ENCODE data around the gene TOMM40.

DNA sequence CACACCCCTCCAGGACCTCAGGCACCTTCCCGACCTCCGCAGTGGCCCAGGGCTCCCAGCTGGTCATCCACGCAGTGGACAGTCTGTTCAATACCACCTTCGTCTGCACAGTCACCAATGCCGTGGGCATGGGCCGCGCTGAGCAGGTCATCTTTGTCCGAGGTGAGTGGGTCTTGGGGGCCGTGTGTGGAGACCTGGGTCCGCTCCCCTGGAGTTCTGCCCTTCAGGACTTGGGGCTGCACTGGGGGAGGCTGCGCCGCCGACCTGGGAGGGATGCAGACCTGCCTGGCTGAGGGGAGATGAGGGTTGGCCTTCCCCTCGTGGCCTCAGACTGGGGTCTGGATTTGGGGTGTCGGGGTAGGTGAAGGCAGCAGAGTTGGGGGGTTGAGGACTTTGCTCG, 16.7 kb upstream of the TOMM40 start:
- no peak for TF ChIP-seq GATA2 (IDR thresholded peaks at IDR 0.05; ENCODE audit: low read depth, low read length)
- TF ChIP-seq GATA3 (IDR thresholded peaks at IDR 0.05; ENCODE audit: low read depth, low read length): no peak
